GM06990 (cell line): Measurements from ENCODE around the gene GPR32.

ENCODE experiments used
- DNase-seq: peaks from one replicate; pipeline ENCODE4 v3.0.0-alpha.2; 2011; ENCODE audit not compliant: insufficient read length; ENCODE audit errors: extremely low read depth
- H3K27me3 ChIP-seq: replicated peaks from 2 replicates; pipeline ENCODE4 v1.6.0; 2011; ENCODE audit warnings: low read length; ENCODE audit not compliant: control insufficient read depth, insufficient read depth
- H3K36me3 ChIP-seq: 2 replicates; pipeline ENCODE4 v1.5.1; 2011; ENCODE audit warnings: low read length; ENCODE audit not compliant: control insufficient read depth, insufficient read depth
- H3K4me3 ChIP-seq: replicated peaks from 2 replicates; pipeline ENCODE4 v1.5.1; 2011; ENCODE audit warnings: low read depth, mild to moderate bottlenecking, control low read depth, low read length
- CTCF ChIP-seq: IDR thresholded peaks from 2 replicates; pipeline ENCODE4 v1.5.1; 2011; ENCODE audit warnings: low read length, control low read depth, mild to moderate bottlenecking, inconsistent platforms; ENCODE audit not compliant: insufficient read depth, poor library complexity, severe bottlenecking

GPR32 gene

GRCh38 chr19:50729894-50730293 is 40.4 kb upstream of the GPR32 start:
- no peak for TF ChIP-seq CTCF
- no peak for DNase-seq
- H3K36me3 ChIP-seq, result no peaks in the 10 kb centered on the region
- no peak overlapping the region for H3K4me3 ChIP-seq
- H3K27me3 ChIP-seq, result no peaks in the 10 kb centered on the region; the same call in 1 of the 2 replicates

GRCh38 chr19:50735869-50736268 is 34.4 kb upstream of the GPR32 start:
- Histone ChIP-seq H3K36me3 (no peaks in the 10 kb centered on the region), H3K4me3 (no peak overlapping the region), H3K27me3 (no peaks in the 10 kb centered on the region; the same call in none of the 2 replicates)
- TF ChIP-seq CTCF, result no peak
- DNase-seq, result no peak

- H3K4me3 ChIP-seq, result no peak overlapping the region
- H3K27me3 ChIP-seq, result no peaks in the 10 kb centered on the region; the same call in none of the 2 replicates
- TF ChIP-seq CTCF, result no peak
- H3K36me3 ChIP-seq, result no peaks in the 10 kb centered on the region
- DNase-seq, result no peak
These were observed 33.9 kb upstream of the GPR32 start for GRCh38 chr19:50736338-50736737.

- H3K27me3 ChIP-seq, result no peaks in the 10 kb centered on the region; the same call in 1 of the 2 replicates
- DNase-seq, result no peak
- no peaks in the 10 kb centered on the region for H3K36me3 ChIP-seq
- no peak overlapping the region for H3K4me3 ChIP-seq
- TF ChIP-seq CTCF, result no peak
These were observed 30.9 kb upstream of the GPR32 start for GRCh38 chr19:50739132-50739913.

- Histone ChIP-seq H3K36me3 (no peaks in the 10 kb centered on the region), H3K27me3 (no peaks in the 10 kb centered on the region; the same call in 1 of the 2 replicates), H3K4me3 (no peak overlapping the region)
- TF ChIP-seq CTCF, result no peak
- no peak for DNase-seq
These were observed 30.3 kb upstream of the GPR32 start for GRCh38 chr19:50739914-50740426.
